B cell (primary cell): Measurements from ENCODE around the gene RAB30. TPM values are rescaled to one million over a fixed set of nuclear protein-coding genes. Genes with fewer than 3 reads are reported as not detected.

Source experiments
- ATAC-seq: fragments of 200-7000 bp; cut with Tn5 transposase; one replicate; pipeline ENCODE4 v1.10.0; 2021; ENCODE audit warnings: low read depth, mild to moderate bottlenecking, moderate number of reproducible peaks, moderate library complexity
- CTCF ChIA-PET: fragments of 350-600 bp; sonication (Branson Sonifier 250); formaldehyde crosslinking; loops from one replicate; lab custom pipeline; 2021; ENCODE audit warnings: antibody characterized with exemption, inconsistent platforms; lab: Charles Lee
- POLR2A ChIA-PET: fragments of 350-600 bp; sonication (Branson Sonifier 250); formaldehyde crosslinking; loops from one replicate; lab custom pipeline; 2021; ENCODE audit warnings: antibody characterized with exemption; lab: Charles Lee
- DNase-seq: peaks from one replicate; pipeline ENCODE4 v3.0.0; 2013
- H2AFZ ChIP-seq: 2 replicates; pipeline ENCODE4 v1.6.1; 2012; ENCODE audit warnings: mild to moderate bottlenecking, low read depth, low read length; ENCODE audit not compliant: insufficient read depth, poor library complexity, severe bottlenecking
- H3K27ac ChIP-seq, 2 donors: 1 replicate in 1 of 2; 2 replicates in 1 of 2; pipeline ENCODE4 v1.5.1; 2012 to 2013; ENCODE audit warnings: low read length in 2 of 2, mild to moderate bottlenecking in 2 of 2, moderate library complexity in 1 of 2
- H3K27me3 ChIP-seq, 4 experiments: fragments of 200-600 bp in 1 of 4; sonication (generic) in 1 of 4; replicated peaks in 1 of 4; 1 replicate in 2 of 4; 2 replicates in 2 of 4; pipeline versions ENCODE4 v1.6.1 to v1.7.0; 2013 to 2016; ENCODE audit warnings: low read length in 3 of 4, mild to moderate bottlenecking in 2 of 4, mixed read lengths in 1 of 4, moderate library complexity in 1 of 4; ENCODE audit not compliant: insufficient read depth in 4 of 4, control insufficient read depth in 3 of 4; ENCODE audit errors: control extremely low read depth in 1 of 4
- H3K36me3 ChIP-seq, 2 experiments: replicated peaks in 1 of 2; 1 replicate in 1 of 2; 2 replicates in 1 of 2; pipeline versions ENCODE4 v1.6.1 to v1.7.1; 2013; ENCODE audit warnings: low read length in 1 of 2; ENCODE audit not compliant: insufficient read depth in 2 of 2, control insufficient read depth in 1 of 2; ENCODE audit errors: control extremely low read depth in 1 of 2, extremely low read depth in 1 of 2
- H3K4me1 ChIP-seq, 2 donors: fragments of 200-600 bp in 1 of 2; sonication (generic) in 1 of 2; 1 replicate in 1 of 2; 2 replicates in 1 of 2; pipeline versions ENCODE4 v1.5.1 to v1.6.1; 2013 to 2017; ENCODE audit warnings: low read length in 2 of 2; ENCODE audit not compliant: control insufficient read depth in 2 of 2, insufficient read depth in 2 of 2
- H3K4me2 ChIP-seq: replicated peaks from 2 replicates; pipeline ENCODE3; 2012; ENCODE audit warnings: mild to moderate bottlenecking, low read depth, low read length; ENCODE audit not compliant: poor library complexity, severe bottlenecking
- H3K4me3 ChIP-seq, 5 experiments: fragments of 200-600 bp in 1 of 5; sonication (generic) in 1 of 5; 1 replicate in 3 of 5; 2 replicates in 2 of 5; pipeline versions ENCODE4 v1.5.1 to v1.7.0; 2011 to 2016; ENCODE audit warnings: low read length in 4 of 5, mild to moderate bottlenecking in 4 of 5, low read depth in 2 of 5, control low read depth in 1 of 5, moderate library complexity in 1 of 5; ENCODE audit not compliant: insufficient read depth in 1 of 5; ENCODE audit errors: control extremely low read depth in 1 of 5, extremely low read depth in 1 of 5
- H3K79me2 ChIP-seq: fragments of 200-600 bp; sonication (generic); one replicate; pipeline ENCODE4 v1.6.0; 2016; ENCODE audit warnings: low read length; ENCODE audit not compliant: control insufficient read depth, insufficient read depth
- H3K9ac ChIP-seq: fragments of 200-600 bp; sonication (generic); 2 replicates; pipeline ENCODE4 v1.6.1; 2017; ENCODE audit warnings: mild to moderate bottlenecking, low read length, moderate library complexity
- H3K9me3 ChIP-seq, 3 donors: one replicate each; pipeline versions ENCODE4 v1.6.1 to v1.7.1; 2013; ENCODE audit warnings: low read length in 2 of 3; ENCODE audit not compliant: control insufficient read depth in 2 of 3, insufficient read depth in 1 of 3; ENCODE audit errors: control extremely low read depth in 1 of 3
- H4K20me1 ChIP-seq: 2 replicates; pipeline ENCODE4 v1.6.0; 2012; ENCODE audit warnings: mild to moderate bottlenecking, low read length; ENCODE audit not compliant: insufficient read depth, control insufficient read depth, poor library complexity, severe bottlenecking
- H3K27ac Mint-ChIP-seq: one replicate; pipeline ENCODE4 v1.8.0; 2021; ENCODE audit warnings: mixed read lengths
- H3K27me3 Mint-ChIP-seq: one replicate; pipeline ENCODE4 v1.8.0; 2021; ENCODE audit warnings: mixed read lengths
- H3K4me1 Mint-ChIP-seq: one replicate; pipeline ENCODE4 v1.8.0; 2021; ENCODE audit warnings: mixed read lengths
- H3K4me3 Mint-ChIP-seq: one replicate; pipeline ENCODE4 v1.8.0; 2021; ENCODE audit warnings: mixed read lengths
- H3K9me3 Mint-ChIP-seq: one replicate; pipeline ENCODE4 v1.8.0; 2022; ENCODE audit warnings: mixed read lengths; ENCODE audit not compliant: insufficient read depth
- EZH2 ChIP-seq: IDR thresholded peaks from 2 replicates; pipeline ENCODE4 v1.6.1; 2012; ENCODE audit warnings: borderline replicate concordance, low read depth, mild to moderate bottlenecking, moderate library complexity, low read length; ENCODE audit not compliant: insufficient read depth, poor library complexity, severe bottlenecking
- WGBS: methylation state at CpG from one replicate; pipeline ENCODE4 v1.1.5; 2013; ENCODE audit warnings: missing lambda C conversion rate; ENCODE audit not compliant: insufficient coverage; 5-methylcytosine and 5-hydroxymethylcytosine counted together
- intact Hi-C: fragments of 100-400 bp; cut with micrococcal nuclease; formaldehyde crosslinking; loops from one replicate; pipeline ENCODE4 v1.10.0; 2022
- polyA plus RNA-seq: library from polyadenylated mRNA; depleted of rRNA; stranded (reverse); fragments of >200 nt; gene quantifications from 2 replicates; pipeline ENCODE4 v1.2.3, GENCODE V29; 2012
- total RNA-seq, 2 donors: library from RNA; stranded (reverse); fragments of 120-200 nt in 1 of 2; gene quantifications; 1 replicate in 1 of 2; 2 replicates in 1 of 2; pipeline versions ENCODE4 v1.2.3 to v1.2.4, GENCODE V29; 2013 to 2022
- TF ChIP-seq, protein P1 (sequence below): fragments of 200-600 bp; IDR thresholded peaks from one replicate; pipeline ENCODE4 v1.8.0; 2022; ENCODE audit warnings: antibody characterized with exemption, mild to moderate bottlenecking

RAB30 gene
- total and polyA plus RNA-seq, 2 donors (not counting 1 experiment from before 2014, with no cell fraction given), result 26.6 to 214 TPM

GRCh38 chr11:82989628-82990404 is 81.9 kb downstream of the RAB30 start:
- Mint-ChIP-seq H3K27ac (peak overlapping the region; percentile 27), H3K9me3 (no peaks in the 10 kb centered on the region), H3K4me1 (peaks cover 41% of the 10 kb centered on the region), H3K27me3 (no peaks in the 10 kb centered on the region), H3K4me3 (no peak overlapping the region)
- DNase-seq, result no peak
- Histone ChIP-seq H3K4me3 (no peak overlapping the region), H3K9me3 (no peaks in the 10 kb centered on the region), H3K4me2 (no peak overlapping the region), H3K79me2 (peaks cover 53% of the 10 kb centered on the region), H3K36me3 (peaks cover 12 to 83% of the 10 kb centered on the region in 2 experiments), H3K27ac (peak overlapping the region in 1 of 2 donors; percentile 45), H3K9ac (no peak overlapping the region), H3K27me3 (no peaks in the 10 kb centered on the region), H2AFZ (no peak overlapping the region), H4K20me1 (peaks cover 22% of the 10 kb centered on the region), H3K4me1 (peaks cover 9 to 14% of the 10 kb centered on the region in 2 donors)
- ChIA-PET POLR2A (no interaction called here), CTCF (interaction anchor here (0.8 to 0.9 kb wide), 3 partner anchors 32 to 183 kb away, joined by 3 read pairs; no protein-coding TSS in a partner anchor)
- ATAC-seq, result no peak
- intact Hi-C loops, result no loop called here
- TF ChIP-seq, protein P1, sequence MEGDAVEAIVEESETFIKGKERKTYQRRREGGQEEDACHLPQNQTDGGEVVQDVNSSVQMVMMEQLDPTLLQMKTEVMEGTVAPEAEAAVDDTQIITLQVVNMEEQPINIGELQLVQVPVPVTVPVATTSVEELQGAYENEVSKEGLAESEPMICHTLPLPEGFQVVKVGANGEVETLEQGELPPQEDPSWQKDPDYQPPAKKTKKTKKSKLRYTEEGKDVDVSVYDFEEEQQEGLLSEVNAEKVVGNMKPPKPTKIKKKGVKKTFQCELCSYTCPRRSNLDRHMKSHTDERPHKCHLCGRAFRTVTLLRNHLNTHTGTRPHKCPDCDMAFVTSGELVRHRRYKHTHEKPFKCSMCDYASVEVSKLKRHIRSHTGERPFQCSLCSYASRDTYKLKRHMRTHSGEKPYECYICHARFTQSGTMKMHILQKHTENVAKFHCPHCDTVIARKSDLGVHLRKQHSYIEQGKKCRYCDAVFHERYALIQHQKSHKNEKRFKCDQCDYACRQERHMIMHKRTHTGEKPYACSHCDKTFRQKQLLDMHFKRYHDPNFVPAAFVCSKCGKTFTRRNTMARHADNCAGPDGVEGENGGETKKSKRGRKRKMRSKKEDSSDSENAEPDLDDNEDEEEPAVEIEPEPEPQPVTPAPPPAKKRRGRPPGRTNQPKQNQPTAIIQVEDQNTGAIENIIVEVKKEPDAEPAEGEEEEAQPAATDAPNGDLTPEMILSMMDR, result no peak
- TF ChIP-seq EZH2, result no peak
- WGBS, result 81% methylated on average over 2 of the region's 9 CpGs
